ENCODE measurements around the gene MICAL3.
A peak's percentile ranks its signal among the peaks of the same experiment; 100 is the strongest.
"Not testable (repeated sequence)": the region's sequence is repeated elsewhere in the genome, so short reads cannot be mapped to it uniquely, and the experiment has no call there.

MICAL3 gene

DNA sequence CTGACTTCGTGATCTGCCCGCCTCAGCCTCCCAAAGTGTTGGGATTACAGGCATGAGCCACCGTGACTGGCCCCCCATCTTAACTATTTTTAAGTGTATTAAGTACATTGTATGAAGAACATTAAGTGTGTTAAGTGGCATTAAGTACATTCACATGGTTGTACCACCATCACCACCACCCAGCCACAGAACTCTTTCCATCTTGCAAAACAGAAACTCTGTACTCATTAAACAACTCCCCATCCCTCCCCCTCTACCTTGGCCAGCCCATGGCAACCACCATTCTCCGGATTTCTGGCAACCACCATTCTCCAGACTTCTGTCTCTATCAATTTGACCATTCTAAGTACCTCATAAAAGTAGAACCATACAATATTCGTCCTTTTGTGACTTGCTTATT is 35.6 kb upstream of the MICAL3 start:
- DNase-seq, result no peak

DNA sequence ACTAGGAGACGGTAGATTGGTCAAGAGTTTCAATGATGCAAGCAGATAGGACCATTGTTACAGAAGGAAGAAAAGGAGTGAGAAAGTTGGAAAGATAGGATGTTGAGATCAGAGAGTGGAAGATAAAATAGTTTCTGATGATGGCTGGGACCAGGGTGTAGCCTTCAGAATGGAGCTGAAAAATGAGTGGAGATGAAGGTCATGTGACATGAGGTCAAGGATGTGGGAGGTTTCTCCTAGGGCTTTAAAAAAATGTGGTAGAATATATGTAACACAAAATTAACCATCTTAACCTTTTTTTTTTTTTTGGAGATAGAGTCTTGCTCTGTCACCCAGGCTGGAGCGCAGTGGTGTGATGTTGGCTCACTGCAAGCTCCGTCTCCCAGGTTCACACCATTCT is 35.1 kb upstream of the MICAL3 start:
- DNase-seq, result no peak

DNA sequence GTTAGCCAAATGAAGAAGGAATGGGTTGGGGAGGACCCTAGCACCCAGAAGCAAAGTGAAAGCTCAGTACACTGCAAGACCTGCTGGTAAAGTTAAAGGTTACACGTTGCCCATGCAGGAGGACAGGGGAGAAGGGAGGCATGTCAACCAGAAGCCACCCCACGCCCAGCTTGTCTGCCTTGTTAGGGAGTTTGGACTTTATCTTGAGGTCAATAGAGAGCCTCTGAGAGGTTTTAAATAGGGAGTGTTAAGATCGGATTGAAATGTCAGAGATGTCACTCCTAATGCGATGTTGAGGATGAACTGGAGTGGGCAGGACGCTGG is 34.7 kb upstream of the MICAL3 start:
- DNase-seq, result no peak

DNA sequence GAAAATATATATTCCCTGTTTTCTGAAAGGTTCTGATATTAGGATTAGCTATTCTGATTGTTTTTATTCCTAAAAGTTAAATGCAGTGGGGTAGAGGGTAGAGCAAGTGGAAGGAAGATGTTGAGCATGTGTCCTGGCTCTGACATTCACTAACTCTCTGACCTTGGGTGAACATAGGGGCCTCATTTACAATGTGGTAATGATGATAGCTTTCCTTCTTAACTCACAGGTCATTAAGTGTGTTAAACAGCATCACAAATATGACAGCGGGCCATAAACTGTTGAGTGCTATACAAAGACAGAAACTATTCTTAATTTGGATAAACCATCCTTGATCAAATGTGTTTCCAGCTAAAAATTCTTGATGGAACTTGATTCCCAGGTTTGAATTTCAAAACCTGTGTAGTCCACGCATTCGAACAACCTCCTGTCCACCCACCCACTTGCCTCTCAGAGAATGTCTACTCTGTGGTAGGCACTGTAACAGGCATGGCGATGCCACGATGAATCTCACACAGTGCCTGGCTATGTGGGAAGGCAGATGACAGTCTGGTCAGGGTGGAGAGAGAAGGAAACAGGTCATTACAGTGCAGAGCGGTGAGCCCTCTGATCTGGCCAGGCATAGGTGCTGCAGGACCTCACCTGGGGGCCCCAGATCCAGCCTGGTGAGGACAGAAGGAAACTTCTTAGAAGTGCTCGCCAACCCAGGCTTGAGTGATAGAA is 34.2 kb upstream of the MICAL3 start:
- no peak for DNase-seq

DNA sequence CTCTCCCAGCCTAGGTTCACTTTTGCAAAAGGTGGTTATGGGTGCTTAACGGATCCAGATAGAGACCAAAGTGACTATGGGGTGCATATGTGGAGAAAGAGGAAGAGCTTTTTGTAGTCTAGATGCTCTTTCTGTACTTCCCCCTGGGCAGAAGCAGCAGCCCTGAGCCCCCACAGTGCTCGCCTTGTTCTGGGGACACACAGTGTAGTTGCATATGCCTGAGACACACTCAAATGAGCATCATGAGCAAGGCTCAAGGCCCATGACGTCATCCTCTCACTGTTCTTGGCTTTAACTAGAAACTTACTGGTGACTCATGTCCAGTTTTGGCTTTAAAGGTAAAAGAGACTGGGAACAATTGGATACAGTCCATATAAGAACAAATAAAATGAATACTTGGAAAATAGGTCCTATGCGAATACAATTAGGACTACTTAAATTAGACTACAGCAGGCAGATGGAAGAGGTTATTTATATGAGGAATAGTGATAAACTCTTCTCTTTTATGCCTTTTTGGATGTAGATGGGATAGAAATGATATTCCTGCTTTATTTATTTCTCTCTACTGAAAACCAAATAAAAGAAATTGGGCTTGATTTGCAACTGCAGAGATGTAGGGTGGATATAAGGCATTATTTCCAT is 33.3 kb upstream of the MICAL3 start:
- DNase-seq, result peak in 1 of 2 donors; percentile 19

DNA sequence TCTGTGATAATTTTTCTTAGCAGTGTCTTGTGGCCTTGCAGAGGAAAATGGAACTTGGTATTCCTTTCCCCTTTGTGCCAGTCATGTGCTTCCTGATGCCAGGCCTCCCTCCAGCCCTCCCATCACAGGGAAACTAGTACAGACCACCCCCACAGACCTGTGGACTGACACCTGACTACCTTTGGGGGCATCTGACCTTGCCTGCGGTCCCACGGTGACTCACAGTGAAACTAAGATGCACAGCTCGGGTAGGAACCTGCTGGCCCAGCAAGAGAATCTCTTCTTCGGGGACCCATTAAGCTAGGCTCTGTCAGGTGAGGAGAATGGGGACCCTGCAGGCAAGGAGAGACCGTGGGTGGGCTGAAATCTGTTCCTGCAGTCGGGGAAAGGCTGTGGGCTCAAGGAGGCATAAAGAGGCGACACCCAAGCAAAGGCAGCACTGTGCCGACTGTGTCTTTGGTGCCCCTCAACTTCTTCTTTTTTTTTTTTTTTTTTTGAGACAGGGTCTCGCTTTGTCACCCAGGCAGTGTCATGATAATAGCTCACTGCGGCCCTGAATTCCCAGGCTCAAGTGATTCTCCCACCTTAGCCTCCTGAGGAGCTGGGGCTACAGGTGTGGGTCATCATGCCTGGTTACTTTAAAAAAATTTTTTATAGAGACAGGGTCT is 32.6 kb upstream of the MICAL3 start:
- no peak for DNase-seq

DNA sequence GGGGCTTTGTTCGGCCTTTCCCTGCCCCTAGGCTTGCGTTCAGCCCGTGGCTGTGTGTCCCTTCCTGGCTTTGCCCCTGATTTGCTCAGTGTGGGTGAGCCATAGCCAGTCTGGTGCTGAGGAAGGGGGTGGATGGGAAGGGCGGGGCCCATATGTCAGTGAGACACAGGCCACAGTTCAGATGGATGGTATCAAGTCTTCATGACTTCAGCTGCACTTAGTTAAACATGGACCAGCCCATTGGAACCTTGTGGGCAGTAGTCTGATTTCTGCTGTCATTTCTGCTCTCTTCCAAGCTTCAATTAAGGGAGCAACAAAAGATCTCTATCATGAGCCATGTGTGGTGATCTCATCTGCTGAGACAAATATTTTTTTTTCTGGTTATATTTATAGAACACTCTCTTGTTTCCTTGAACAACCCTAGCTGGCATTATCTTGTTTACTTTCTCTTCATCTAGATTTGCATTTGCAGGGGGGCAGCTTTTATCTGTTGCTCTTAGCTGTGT is 31.9 kb upstream of the MICAL3 start:
- no peak for DNase-seq

DNA sequence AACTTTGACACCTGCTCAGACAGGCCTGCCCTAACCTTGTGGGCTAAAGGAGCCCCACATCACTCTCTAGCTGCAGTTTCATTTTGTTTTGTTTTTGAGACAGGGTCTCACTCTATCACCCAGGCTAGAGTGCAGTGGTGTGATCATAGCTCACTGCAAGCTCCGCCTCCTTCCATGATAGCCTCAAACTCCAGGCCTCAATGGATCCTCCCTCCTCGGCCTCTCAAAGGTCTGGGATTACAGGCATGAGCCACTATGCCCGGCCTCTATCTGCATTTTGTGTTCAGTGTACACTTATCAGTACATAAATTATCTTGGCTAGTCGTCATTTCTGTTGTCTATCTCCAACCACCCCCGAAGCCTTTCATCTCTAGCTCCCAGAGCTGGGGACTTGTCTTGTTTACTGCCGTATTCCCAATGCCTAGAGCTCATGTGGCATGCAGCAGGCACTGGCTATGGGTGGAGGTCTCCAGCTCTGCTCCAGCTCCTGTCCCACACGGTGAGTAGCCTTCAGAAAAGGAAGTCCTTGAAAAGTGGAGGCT is 31.3 kb upstream of the MICAL3 start:
- DNase-seq, result no peak

DNA sequence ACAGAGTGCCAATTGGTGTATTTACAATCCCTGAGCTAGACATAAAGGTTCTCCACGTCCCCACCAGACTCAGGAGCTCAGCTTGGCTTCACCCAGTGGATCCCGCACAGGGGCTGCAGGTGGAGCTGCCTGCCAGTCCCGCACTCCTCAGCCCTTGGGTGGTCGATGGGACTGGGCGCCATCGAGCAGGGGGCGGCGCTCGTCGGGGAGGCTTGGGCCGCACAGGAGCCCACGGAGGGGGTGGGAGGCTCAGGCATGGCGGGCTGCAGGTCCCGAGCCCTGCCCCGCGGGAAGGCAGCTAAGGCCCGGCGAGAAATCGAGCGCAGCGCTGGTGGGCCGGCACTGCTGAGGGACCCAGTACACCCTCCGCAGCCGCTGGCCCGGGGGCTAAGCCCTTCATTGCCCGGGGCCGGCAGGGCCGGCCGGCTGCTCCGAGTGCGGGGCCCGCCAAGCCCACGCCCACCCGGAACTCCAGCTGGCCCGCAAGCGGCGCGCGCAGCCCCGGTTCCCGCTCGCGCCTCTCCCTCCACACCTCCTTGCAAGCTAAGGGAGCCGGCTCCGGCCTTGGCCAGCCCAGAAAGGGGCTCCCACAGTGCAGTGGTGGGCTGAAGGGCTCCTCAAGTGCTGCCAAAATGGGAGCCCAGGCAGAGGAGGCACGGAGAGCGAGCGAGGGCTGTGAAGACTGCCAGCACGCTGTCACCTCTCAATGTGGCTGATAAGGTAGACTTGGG is 29.0 kb upstream of the MICAL3 start:
- not testable (repeated sequence) for DNase-seq

DNA sequence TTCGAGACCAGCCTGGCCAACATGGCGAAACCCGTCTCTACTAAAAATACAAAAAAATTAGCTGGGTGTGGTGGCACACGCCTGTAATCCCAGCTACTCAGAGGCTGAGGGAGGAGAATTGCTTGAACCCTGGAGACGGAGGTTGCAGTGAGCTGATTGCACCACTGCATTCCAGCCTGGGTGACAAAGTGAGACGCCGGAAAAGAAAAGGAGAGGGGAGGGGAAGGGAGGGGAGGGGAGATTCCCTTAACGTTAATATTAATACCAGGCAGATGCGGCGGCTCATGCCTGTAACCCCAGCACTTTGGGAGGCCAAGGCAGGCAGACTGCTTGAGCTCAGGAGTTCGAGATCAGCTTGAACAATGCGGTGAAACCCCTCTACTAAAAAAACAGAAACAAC is 26.8 kb upstream of the MICAL3 start:
- DNase-seq, result not testable (repeated sequence)

DNA sequence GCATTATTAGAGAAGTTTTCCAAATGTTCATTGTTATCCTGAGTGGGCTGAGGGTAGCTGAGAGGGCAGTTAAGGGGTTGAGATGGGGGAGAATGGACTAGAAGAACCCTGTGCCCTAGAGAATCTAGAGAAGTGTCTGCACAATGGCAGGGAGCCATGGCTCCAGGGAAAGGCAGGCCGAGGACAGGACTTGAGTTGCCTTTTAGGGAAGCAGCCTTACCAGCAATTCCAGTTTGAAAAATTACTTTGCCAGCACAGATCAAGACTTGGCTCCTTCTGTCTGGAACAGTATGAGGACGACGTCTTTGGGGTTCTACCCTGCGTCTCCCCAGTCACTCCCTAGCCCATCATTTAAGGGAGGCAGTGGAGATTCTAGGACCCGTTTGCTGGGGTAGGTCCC is 25.7 kb upstream of the MICAL3 start:
- no peak for DNase-seq

DNA sequence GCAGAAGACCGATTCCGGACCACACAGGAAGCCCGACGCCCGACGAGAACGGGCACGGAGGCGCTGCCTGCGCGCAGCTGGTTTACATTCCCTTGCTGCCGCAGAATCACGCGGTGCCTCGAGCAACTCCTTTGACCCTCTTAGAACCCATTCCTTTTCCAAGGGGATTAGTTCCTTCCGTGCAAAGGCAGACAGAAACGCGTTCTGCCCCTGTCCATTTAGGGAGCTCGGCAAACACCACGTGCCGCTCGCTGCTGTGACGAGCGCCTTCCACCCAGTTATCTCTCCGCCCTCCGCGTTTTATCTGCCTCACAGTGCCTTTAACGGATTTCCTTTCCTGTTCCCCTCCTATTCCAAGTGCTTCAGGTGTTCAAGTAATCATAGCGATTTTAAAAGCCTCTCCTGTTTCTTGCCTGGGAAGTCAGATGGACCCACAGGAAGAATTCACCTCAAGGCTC is 24.1 kb upstream of the MICAL3 start:
- DNase-seq, result no peak

DNA sequence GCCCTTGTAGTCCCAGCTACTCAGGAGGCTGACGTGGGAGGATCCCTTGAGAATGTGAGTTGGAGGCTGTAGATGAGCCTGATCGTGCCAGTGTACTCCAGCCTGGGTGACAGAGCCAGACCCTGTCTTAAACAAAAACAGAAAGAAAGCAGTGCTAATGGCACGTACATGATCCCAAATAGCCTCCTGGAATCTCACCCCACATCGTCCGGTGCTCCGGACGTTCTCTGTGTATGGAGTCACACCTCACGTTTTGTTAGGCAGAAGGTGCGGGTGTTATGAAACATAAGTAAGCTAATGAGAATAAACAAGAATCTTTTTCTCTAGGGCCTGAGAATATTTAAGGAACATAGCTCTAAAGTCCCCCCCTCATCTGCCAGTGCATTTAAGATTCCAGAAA is 23.7 kb upstream of the MICAL3 start:
- DNase-seq, result no peak

DNA sequence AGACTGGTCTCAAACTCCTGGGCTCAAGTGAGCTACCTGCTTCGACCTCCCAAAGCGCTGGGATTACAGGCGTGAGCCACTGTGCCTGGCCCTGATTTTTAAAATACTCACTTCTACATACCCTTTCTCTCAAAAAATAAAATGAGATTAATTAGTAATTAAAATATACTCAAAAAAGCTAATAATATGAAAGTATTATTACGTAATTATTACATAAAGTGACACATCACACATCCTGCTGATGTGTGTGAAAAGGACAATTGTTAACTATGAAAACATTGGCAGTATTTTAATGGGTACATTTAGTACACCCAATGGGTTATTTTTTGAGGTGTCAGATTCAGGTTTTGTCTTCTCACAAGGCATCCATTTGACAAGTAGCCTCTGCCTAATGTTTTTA is 21.4 kb upstream of the MICAL3 start:
- no peak for DNase-seq

DNA sequence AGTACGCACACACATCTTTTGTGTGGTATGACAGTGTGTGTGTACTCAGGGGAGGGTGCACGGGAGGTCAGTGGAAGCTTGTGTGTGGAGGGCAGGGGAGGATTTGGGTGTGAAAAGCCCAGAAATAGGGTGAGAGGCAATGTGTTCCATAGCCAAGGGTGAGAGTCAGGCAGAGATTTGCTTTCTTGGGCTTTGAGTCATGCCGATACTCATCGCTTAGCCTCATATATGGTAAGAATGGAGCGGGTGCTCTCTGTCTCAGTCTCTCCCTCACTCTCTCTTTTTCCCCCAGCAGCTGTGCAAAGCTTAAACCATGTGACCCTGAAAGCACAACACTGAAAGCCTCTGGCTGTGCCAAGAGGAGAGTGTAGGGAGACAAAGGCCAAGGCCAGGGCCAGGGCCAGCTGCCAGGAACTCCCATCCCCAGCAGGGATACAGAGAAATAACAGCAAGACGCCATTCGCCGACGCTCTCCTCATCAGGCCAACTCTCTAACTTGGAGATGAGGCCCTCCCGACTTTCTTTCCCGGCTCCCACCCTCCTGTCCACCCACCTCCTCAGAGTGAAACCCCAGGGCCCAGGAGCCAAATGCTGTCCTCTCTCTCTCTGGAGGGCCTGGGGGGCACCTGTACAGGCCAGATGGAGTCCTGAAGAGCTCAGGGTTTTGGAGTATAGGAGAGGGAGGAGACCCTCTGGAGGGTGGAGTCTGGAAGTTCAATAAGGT is 20.3 kb upstream of the MICAL3 start:
- no peak for DNase-seq

DNA sequence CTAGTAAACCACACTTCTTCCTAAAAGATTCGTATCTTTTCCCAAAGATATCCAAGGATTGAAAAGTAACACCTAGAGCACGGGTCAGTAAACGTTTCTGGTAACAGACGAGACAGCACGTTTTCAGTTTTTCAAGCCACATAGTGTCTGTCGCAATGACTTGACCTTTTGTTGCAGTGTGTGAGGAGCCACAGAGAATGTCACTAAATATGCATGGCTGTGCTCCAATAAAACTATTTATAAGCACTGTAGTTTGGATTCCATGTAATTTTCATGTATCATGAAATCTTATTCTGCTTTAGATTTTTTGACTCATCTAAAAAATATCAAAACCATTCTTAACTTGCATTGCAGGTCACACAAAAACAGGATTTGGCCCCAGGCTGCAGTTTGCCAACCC is 18.3 kb upstream of the MICAL3 start:
- no peak for DNase-seq

DNA sequence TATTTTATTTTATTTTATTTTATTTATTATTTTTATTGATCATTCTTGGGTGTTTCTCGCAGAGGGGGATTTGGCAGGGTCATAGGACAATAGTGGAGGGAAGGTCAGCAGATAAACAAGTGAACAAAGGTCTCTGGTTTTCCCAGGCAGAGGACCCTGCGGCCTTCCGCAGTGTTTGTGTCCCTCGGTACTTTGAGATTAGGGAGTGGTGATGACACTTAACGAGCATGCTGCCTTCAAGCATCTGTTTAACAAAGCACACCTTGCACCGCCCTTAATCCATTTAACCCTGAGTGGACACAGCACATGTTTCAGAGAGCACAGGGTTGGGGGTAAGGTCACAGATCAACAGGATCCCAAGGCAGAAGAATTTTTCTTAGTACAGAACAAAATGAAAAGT is 16.5 kb upstream of the MICAL3 start:
- not testable (repeated sequence) for DNase-seq

DNA sequence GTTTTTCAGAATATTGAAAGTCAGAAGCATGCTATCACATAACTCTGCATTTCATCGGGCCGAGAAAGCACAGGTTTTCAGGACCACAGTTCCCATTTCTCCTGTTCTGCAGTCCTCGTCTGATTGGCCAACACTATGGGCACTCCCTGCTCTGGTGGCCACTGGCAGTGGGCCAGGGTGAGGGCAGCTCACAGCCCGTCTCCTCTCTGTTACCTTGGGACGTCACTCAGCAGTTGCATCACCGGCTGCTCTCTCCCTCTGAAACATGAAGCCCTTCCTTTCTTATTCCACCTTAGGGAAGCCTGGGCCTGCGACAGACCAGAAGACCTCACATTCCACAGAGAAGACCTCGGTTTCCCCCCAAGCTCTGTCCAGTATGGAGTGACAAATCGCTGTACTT is 11.4 kb upstream of the MICAL3 start:
- DNase-seq, result no peak

DNA sequence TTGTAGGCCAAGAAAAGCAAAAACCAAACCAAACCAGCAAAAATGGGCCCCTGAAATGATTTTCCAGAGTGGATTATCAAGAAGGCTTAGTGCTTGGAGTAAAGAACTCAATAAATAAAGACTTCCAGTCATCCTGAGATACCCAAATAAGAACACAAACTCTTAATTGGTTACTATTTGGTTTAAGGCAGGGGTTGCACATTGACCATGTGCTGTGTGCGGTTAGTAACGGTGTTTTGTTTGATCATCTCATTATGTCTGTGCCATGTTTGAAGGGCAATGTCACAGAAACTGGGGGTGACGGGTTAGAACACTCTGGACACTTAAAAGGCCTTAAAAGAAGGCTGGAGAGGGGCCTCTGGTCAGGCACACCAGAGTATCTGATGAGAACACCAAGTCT is 9.7 kb upstream of the MICAL3 start:
- no peak for DNase-seq

DNA sequence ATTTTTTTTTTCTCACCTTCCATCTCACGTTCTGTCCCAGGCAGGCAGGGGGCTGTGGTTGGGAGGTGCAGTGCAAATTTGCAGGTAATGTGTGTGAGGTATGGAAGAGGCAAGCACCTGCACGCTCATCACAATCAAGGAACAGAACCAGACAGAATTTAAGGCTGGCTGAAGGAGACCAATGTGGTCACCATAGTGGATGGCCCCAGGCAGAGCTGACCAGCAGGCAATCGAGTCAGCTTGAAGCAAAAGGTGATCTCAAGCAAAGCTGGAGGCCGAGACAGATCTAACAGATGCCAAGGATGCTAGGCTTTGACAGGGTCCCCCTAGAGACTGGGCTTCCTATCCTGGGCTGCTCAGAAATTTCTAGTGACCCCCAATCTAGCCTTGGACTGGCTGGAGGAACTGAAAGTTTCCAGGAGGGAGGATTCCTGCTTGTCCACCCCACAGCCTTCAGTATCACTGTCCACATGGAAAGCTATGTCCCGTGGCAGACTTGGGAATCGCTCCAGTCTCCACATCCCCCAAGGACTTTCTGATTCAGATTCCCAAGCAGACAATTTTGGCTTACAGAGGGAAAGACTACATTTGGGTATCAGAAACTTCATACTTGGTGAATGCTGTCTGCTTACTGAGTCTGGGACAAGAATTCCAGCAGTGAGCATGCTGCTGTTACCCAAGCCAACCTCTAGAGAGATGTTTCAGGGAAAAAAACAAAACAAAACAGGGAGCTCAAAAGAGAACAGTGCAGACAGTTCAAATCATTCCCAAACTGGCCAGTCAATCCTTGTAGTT is 9.0 kb upstream of the MICAL3 start:
- DNase-seq, result no peak

DNA sequence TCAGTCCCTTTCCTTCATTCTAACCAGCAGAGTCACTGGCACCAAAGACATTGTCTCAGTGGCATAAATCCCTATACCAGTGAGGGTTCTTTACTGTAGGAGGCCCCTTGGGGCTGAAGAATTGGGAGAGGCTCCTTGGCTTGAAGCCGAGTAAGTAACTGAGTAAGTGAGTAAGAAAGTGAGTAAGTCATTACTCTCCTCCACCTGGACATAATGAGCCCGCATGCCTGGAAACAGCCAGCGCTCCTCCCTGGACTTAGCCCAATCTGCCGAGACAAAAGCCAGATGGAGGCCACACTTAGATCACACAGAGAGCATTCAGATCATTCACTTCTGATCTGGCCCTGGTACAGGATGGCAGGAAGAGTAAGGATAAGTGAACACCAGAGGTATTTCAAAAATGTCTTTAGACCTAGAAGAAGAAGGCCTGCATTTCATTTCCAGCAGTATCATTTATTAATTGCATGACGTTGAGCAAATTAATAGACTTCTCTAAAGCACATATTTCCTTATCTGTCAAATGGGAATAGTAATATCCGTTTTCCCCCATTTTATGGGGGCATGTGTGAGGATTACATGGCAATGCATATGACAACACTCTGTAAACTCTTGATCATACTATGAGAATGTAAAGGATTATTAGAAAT is 8.2 kb upstream of the MICAL3 start:
- no peak for DNase-seq
